Hippocampal formation (tissue), 2 donors: ENCODE results near the gene SIM1.

Source experiments
- DNase-seq, 2 donors: peaks; one replicate each; lab custom pipeline; 2025; lab: John Stamatoyannopoulos, UW

SIM1 gene

GRCh38 chr6:100457311-100457990 lies 7.3 kb downstream of the SIM1 start:
- DNase-seq = no peak

GRCh38 chr6:100456908-100457235 lies 7.8 kb downstream of the SIM1 start:
- no peak for DNase-seq

GRCh38 chr6:100456141-100456907 lies 8.4 kb downstream of the SIM1 start:
- no peak for DNase-seq

- DNase-seq = no peak
Observed at GRCh38 chr6:100455230-100456124, 9.2 kb downstream of the SIM1 start.

- no peak for DNase-seq
Observed at GRCh38 chr6:100454551-100455229, 10.0 kb downstream of the SIM1 start.

- no peak for DNase-seq
Observed at GRCh38 chr6:100453701-100454521, 10.8 kb downstream of the SIM1 start.

- DNase-seq = no peak
Observed at GRCh38 chr6:100452998-100453397, 11.7 kb downstream of the SIM1 start.

GRCh38 chr6:100451577-100451976 lies 13.1 kb downstream of the SIM1 start:
- no peak for DNase-seq

- no peak for DNase-seq
Observed at GRCh38 chr6:100449239-100449691, 15.5 kb downstream of the SIM1 start.

- DNase-seq = no peak
Observed at GRCh38 chr6:100447900-100448748, 16.6 kb downstream of the SIM1 start.

GRCh38 chr6:100447081-100447899 lies 17.4 kb downstream of the SIM1 start:
- no peak for DNase-seq

- no peak for DNase-seq
Observed at GRCh38 chr6:100446115-100447080, 18.3 kb downstream of the SIM1 start.

GRCh38 chr6:100445512-100445911 lies 19.2 kb downstream of the SIM1 start:
- DNase-seq = no peak

- DNase-seq = no peak
Observed at GRCh38 chr6:100440935-100441334, 23.8 kb downstream of the SIM1 start.

GRCh38 chr6:100435299-100435698 lies 29.4 kb downstream of the SIM1 start:
- no peak for DNase-seq

GRCh38 chr6:100433726-100434435 lies 30.8 kb downstream of the SIM1 start:
- DNase-seq = no peak

- DNase-seq = no peak
Observed at GRCh38 chr6:100432136-100432535, 32.6 kb downstream of the SIM1 start.
